ENCODE data around the gene ANKS1A. TPM values are rescaled to one million over a fixed set of nuclear protein-coding genes. Genes with fewer than 3 reads are reported as not detected.

The ANKS1A gene
- total RNA-seq, 1 donor from 2014 or later = 33.5 TPM

DNA sequence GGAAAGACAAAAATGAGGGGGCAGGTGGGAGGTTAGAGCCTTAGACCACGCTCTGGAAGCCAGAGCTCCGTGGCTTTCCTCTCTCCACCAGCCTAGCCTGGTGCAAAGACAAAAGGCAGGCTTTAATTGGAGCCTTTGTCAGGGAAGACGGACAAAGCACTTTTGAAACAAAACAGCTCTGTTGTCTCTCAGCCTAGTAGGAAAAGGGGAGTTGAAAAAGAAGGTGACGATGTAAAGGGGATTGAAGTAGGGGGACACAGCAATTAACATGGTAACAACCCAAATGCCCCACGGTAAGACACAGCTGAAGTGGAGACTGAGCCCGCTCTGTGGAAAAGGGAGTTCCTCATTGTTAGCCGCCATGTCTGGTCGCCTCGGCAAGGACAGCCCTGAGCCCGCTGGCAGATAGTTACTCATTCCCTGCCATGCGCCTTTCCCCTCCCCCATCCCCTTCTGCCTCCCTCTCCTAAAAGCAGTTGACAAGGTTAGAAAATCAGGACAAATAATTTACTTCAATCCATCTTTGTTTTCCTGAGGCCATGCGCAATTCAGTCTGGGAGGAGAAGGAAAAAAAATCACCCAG, 159.1 kb downstream of the ANKS1A start:
- TF ChIP-seq, protein P1, sequence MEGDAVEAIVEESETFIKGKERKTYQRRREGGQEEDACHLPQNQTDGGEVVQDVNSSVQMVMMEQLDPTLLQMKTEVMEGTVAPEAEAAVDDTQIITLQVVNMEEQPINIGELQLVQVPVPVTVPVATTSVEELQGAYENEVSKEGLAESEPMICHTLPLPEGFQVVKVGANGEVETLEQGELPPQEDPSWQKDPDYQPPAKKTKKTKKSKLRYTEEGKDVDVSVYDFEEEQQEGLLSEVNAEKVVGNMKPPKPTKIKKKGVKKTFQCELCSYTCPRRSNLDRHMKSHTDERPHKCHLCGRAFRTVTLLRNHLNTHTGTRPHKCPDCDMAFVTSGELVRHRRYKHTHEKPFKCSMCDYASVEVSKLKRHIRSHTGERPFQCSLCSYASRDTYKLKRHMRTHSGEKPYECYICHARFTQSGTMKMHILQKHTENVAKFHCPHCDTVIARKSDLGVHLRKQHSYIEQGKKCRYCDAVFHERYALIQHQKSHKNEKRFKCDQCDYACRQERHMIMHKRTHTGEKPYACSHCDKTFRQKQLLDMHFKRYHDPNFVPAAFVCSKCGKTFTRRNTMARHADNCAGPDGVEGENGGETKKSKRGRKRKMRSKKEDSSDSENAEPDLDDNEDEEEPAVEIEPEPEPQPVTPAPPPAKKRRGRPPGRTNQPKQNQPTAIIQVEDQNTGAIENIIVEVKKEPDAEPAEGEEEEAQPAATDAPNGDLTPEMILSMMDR (IDR thresholded peaks at IDR 0.05; ENCODE audit: borderline replicate concordance) = no peak
- H3K27ac ChIP-seq (replicated peaks) = peak overlapping the region; percentile 92
- H3K4me1 ChIP-seq = peaks cover 100% of the 10 kb centered on the region
- H3K4me3 ChIP-seq = peak overlapping the region; percentile 26
- no peaks in the 10 kb centered on the region for H3K9me3 ChIP-seq (replicated peaks)
- no peaks in the 10 kb centered on the region for H3K27me3 ChIP-seq (ENCODE audit: low read depth)
- DNase-seq = no peak
- intact Hi-C loops (cut with micrococcal nuclease) = no loop called here
- peaks cover 14% of the 10 kb centered on the region for H3K36me3 ChIP-seq

DNA sequence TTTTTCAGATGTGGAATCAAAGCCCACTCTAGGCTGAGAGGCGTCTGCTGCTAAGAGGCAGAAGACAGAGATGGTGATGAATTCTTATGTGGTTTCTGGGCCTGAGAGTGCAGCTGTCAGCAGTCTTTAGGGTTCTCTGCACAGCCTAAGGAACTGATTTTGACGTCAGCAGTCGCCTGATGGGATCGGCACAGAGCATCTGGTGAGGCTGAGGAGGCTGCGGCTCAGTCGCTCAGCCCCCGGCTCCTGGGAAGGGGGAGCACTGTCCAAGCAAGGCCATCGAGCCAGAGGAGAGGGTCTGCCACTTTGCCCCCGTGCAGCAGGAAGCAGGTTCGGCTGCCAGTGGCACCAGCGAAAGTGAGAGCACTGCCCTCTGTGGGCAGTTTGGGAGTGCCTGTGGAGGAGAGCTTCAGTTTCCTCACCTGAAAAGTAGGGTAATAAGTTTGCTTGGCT, 159.6 kb downstream of the ANKS1A start:
- Histone ChIP-seq H3K36me3 (peaks cover 17% of the 10 kb centered on the region), H3K9me3 (replicated peaks) (no peaks in the 10 kb centered on the region), H3K27ac (replicated peaks) (peak overlapping the region; percentile 92), H3K27me3 (ENCODE audit: low read depth) (no peaks in the 10 kb centered on the region), H3K4me3 (peak overlapping the region; percentile 4), H3K4me1 (peaks cover 100% of the 10 kb centered on the region)
- intact Hi-C loops (cut with micrococcal nuclease) = no loop called here
- no peak for DNase-seq
- TF ChIP-seq, protein P1 (IDR thresholded peaks at IDR 0.05; ENCODE audit: borderline replicate concordance) = peak; percentile 33

DNA sequence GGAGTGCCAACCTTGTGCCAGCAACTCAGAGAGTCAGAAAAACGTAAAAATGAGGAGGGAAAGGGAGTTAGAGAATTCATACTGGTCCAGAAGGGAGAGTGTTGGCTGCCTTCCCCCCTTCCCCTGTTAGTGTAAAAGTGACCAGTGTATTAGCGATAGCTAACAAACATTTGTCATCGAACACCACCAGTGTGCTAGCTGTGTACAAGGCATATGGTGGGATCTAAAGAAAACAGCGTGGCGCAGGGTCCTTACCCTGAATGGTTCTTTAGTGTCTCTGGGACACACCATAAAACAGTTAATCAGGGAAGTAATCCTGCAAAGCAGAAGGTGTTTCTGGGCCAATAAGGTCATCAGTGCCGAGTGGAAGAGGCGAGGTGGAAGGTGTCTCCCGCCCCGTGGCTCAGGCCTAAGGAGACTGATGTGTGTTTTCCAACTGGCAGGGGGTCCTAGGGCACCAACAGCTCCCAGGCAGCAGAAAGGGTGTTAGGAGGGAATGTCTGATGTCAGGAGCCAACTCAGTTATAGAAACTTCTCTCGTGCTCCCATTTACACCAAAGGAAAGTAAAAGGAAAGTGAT, 160.2 kb downstream of the ANKS1A start:
- DNase-seq = no peak
- Histone ChIP-seq H3K4me3 (no peak overlapping the region), H3K4me1 (peaks cover 99% of the 10 kb centered on the region), H3K27ac (replicated peaks) (peak overlapping the region; percentile 92), H3K9me3 (replicated peaks) (no peaks in the 10 kb centered on the region), H3K36me3 (peaks cover 23% of the 10 kb centered on the region), H3K27me3 (ENCODE audit: low read depth) (no peaks in the 10 kb centered on the region)
- intact Hi-C loops (cut with micrococcal nuclease) = no loop called here
- TF ChIP-seq, protein P1 (IDR thresholded peaks at IDR 0.05; ENCODE audit: borderline replicate concordance) = no peak

DNA sequence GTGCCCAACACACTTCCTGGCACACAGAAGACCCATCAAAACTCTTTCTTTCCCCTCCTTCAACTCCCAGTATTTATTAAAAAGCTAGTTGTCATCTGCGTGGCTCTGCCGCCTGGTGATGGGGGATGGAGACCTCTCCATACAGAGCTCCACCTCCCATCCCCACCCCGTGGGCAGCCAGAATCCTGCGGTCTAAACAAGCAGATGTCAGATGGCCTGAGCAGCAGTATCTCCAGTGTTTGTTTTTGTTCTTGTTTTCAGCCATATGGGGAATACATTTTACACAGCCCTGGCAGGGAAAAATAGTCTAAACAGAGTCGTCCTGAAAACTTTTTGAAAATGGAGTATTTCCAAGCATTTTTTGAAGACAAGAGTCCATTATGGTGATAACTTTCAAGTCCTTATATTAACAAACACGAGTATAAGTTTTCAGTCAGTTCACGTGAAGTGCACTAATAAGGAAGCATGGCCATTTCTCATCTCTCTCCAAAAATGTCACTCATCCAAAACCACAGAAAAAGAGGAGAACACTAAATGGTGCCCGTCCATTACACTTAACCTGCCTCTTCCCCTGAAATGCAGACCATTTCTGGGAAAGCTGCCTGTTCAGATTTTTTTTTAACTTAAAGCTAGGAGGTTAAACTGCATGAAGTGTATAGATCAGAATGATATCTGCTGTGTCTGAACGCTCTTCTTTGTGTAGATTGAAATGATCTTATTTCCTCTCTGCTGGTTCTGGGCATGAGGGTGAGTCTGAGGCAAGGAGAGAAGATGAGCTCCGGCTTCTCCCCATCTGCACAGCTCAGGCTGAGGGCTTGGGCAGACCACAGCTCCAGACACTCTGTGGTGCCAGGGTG, 161.1 kb downstream of the ANKS1A start:
- peak overlapping the region; percentile 92 for H3K27ac ChIP-seq (replicated peaks)
- no peak overlapping the region for H3K4me3 ChIP-seq
- H3K9me3 ChIP-seq (replicated peaks) = no peaks in the 10 kb centered on the region
- peak; percentile 65 for DNase-seq
- intact Hi-C loops (cut with micrococcal nuclease) = no loop called here
- TF ChIP-seq, protein P1 (IDR thresholded peaks at IDR 0.05; ENCODE audit: borderline replicate concordance) = no peak
- peaks cover 98% of the 10 kb centered on the region for H3K4me1 ChIP-seq
- H3K27me3 ChIP-seq (ENCODE audit: low read depth) = no peaks in the 10 kb centered on the region
- peaks cover 31% of the 10 kb centered on the region for H3K36me3 ChIP-seq

DNA sequence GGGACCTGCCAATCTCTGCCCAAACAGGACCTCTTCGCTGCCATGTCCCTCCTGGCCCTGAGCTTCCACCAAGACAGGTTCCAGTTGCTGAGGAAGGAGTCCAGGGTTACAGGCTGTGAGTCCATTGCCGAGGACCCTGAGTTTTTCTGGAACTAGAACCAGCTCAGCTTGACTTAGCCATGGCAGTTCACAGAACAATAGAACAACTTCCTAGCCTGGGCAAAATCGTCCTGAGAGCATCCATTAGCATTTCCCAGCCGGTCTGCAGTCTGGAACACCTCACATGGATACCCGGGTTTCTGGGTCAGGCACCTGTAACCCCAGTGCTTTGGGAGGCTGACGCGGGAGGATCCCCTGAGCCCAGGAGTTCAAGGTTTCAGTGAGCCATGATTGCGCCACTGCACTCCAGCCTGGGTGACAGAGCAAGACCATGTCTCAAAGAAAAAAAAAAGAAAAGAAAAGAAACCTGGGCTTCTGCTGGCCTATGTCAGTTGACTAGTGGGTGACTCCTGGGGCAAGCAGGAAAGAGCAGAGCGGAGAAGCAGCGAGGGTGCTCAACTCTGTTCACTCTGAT, 161.8 kb downstream of the ANKS1A start:
- intact Hi-C loops (cut with micrococcal nuclease) = no loop called here
- TF ChIP-seq, protein P1 (IDR thresholded peaks at IDR 0.05; ENCODE audit: borderline replicate concordance) = no peak
- peaks cover 34% of the 10 kb centered on the region for H3K36me3 ChIP-seq
- no peak overlapping the region for H3K4me3 ChIP-seq
- H3K27ac ChIP-seq (replicated peaks) = peak overlapping the region; percentile 92
- H3K27me3 ChIP-seq (ENCODE audit: low read depth) = no peaks in the 10 kb centered on the region
- DNase-seq = no peak
- H3K4me1 ChIP-seq = peaks cover 97% of the 10 kb centered on the region
- no peaks in the 10 kb centered on the region for H3K9me3 ChIP-seq (replicated peaks)
